GM19193 (cell line): ENCODE measurements around the gene TNIK.

ENCODE experiments used
- POLR2A ChIP-seq: IDR thresholded peaks from 4 replicates; pipeline ENCODE4 v1.6.1; 2011; ENCODE audit not compliant: insufficient read depth, insufficient read length; ENCODE audit errors: extremely low read depth

The TNIK gene

GRCh38 chr3:171064461-171064860 is 395.7 kb downstream of the TNIK start:
- TF ChIP-seq POLR2A = no peak

- TF ChIP-seq POLR2A = no peak
Observed at GRCh38 chr3:171061749-171062148, 398.5 kb downstream of the TNIK start.

- TF ChIP-seq POLR2A = no peak
Observed at GRCh38 chr3:171059978-171060377, 400.2 kb downstream of the TNIK start.

GRCh38 chr3:171058873-171059603 is 401.2 kb downstream of the TNIK start:
- no peak for TF ChIP-seq POLR2A

- TF ChIP-seq POLR2A = no peak
Observed at GRCh38 chr3:171058058-171058457, 402.1 kb downstream of the TNIK start.

GRCh38 chr3:171057072-171057471 is 403.1 kb downstream of the TNIK start:
- no peak for TF ChIP-seq POLR2A

GRCh38 chr3:171056528-171056927 is 403.7 kb downstream of the TNIK start:
- TF ChIP-seq POLR2A = no peak

GRCh38 chr3:171055336-171056178 is 404.6 kb downstream of the TNIK start:
- no peak for TF ChIP-seq POLR2A

GRCh38 chr3:171054921-171055320 is 405.3 kb downstream of the TNIK start:
- TF ChIP-seq POLR2A = no peak

GRCh38 chr3:171054231-171054630 is 406.0 kb downstream of the TNIK start:
- TF ChIP-seq POLR2A = no peak

GRCh38 chr3:171049861-171050444 is 410.3 kb downstream of the TNIK start:
- no peak for TF ChIP-seq POLR2A

- no peak for TF ChIP-seq POLR2A
Observed at GRCh38 chr3:171046760-171047159, 413.4 kb downstream of the TNIK start.

GRCh38 chr3:171044835-171045793 is 415.1 kb downstream of the TNIK start:
- TF ChIP-seq POLR2A = no peak

- TF ChIP-seq POLR2A = no peak
Observed at GRCh38 chr3:171044384-171044783, 415.8 kb downstream of the TNIK start.
